Peyer's patch (tissue), 4 donors: ENCODE measurements around the gene GID8. TPM values are rescaled to one million over a fixed set of nuclear protein-coding genes. Genes with fewer than 3 reads are reported as not detected.
"Not testable (repeated sequence)": the region's sequence is repeated elsewhere in the genome, so short reads cannot be mapped to it uniquely, and the experiment has no call there.

ENCODE experiments used
- DNase-seq, 3 donors: peaks; one replicate each; pipeline ENCODE4 v3.0.0-alpha.2; 2017 to 2019
- H3K27ac ChIP-seq, 4 donors: fragments of 200-600 bp; sonication (generic); one replicate each; pipeline ENCODE4 v1.5.1; 2016 to 2019
- H3K27me3 ChIP-seq, 2 donors: fragments of 200-600 bp; sonication (generic); one replicate each; pipeline ENCODE4 v1.5.1; 2019
- H3K36me3 ChIP-seq, 3 donors: fragments of 200-600 bp; sonication (generic); one replicate each; pipeline ENCODE4 v1.5.1; 2016 to 2019
- H3K4me1 ChIP-seq, 4 donors: fragments of 200-600 bp; sonication (generic); one replicate each; pipeline ENCODE4 v1.5.1; 2016 to 2019
- H3K4me3 ChIP-seq, 4 donors: fragments of 200-600 bp; sonication (generic); 1 replicate in 3 of 4; 2 replicates in 1 of 4; pipeline ENCODE4 v1.5.1; 2016 to 2019; ENCODE audit warnings: mild to moderate bottlenecking in 1 of 4
- H3K9me3 ChIP-seq, 4 donors: fragments of 200-600 bp; sonication (generic); one replicate each; pipeline ENCODE4 v1.5.1; 2016 to 2019; ENCODE audit warnings: mild to moderate bottlenecking in 1 of 4
- POLR2A ChIP-seq, 2 donors: fragments of 450-650 bp; IDR thresholded peaks; one replicate each; pipeline ENCODE4 v1.5.1; 2017; ENCODE audit warnings: antibody characterized with exemption in 2 of 2, mild to moderate bottlenecking in 2 of 2, moderate library complexity in 2 of 2
- total RNA-seq, 4 donors: library from RNA; depleted of rRNA; stranded (reverse); fragments of >200 nt; gene quantifications; one replicate each; pipeline ENCODE4 v1.1.0, GENCODE V29; 2016
- TF ChIP-seq, protein P1 (sequence below), 6 experiments: fragments of 450-650 bp in 4 of 6; fragments of 200-600 bp in 2 of 6; sonication (generic) in 1 of 6; IDR thresholded peaks; one replicate each; pipeline ENCODE4 v1.5.1; 2017 to 2019; ENCODE audit warnings: antibody characterized with exemption in 6 of 6, mild to moderate bottlenecking in 3 of 6, moderate library complexity in 1 of 6

Gene GID8
- total RNA-seq, 4 donors from 2014 or later: 22.3 to 26.5 (median 24.0) TPM

DNA sequence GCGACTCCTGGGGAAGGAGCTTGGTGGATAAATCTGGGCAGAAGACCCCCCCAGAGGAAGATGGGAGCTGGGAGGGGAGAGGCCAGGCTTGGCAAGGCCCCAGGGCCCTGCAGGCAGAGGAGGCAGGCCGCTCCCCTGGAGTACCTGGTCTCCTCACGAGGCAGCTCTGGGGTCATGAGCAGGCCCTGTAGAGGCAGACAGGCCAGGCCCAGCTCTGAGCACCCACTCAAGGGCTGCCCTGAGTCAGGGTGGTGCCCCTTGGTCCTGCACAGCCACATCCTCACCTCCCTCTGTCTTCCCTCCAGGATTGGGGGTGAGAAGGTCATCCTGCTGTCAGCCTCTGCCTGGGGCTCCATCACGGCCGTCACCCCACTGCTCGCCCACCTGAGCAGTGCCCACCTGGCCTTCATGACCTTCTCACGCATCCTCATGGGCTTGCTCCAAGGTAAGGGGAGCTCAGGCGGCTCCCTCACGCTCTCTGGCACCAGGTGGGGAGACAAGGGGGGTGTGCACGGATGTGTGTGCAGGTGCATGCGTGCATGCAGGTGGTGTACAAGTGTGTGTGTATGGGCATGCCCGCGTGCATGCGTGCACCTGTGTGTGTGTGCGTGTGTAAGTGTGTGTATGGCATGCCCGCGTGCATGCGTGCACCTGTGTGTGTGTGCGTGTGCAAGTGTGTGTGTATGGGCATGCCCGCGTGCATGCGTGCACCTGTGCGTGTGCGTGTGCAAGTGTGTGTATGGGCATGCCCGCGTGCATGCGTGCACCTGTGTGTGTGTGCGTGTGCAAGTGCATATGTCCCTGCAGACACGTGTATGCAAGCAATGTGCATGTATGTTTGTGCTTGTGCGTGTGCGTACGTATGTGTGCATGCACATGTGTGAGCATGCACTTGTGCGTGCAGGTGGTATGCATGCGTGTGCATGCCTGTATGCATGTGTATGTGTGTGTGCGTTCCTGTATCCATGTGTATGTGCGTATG is 19.5 kb downstream of the GID8 start:
- no peaks in the 10 kb centered on the region for H3K36me3 ChIP-seq
- H3K4me3 ChIP-seq: no peak overlapping the region
- no peaks in the 10 kb centered on the region for H3K27me3 ChIP-seq
- TF ChIP-seq, protein P1, sequence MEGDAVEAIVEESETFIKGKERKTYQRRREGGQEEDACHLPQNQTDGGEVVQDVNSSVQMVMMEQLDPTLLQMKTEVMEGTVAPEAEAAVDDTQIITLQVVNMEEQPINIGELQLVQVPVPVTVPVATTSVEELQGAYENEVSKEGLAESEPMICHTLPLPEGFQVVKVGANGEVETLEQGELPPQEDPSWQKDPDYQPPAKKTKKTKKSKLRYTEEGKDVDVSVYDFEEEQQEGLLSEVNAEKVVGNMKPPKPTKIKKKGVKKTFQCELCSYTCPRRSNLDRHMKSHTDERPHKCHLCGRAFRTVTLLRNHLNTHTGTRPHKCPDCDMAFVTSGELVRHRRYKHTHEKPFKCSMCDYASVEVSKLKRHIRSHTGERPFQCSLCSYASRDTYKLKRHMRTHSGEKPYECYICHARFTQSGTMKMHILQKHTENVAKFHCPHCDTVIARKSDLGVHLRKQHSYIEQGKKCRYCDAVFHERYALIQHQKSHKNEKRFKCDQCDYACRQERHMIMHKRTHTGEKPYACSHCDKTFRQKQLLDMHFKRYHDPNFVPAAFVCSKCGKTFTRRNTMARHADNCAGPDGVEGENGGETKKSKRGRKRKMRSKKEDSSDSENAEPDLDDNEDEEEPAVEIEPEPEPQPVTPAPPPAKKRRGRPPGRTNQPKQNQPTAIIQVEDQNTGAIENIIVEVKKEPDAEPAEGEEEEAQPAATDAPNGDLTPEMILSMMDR (IDR thresholded peaks at IDR 0.05): no peak
- TF ChIP-seq POLR2A (IDR thresholded peaks at IDR 0.05): no peak
- DNase-seq: no peak
- H3K27ac ChIP-seq: no peak overlapping the region
- H3K4me1 ChIP-seq: peaks cover 0 to 22% (median 19%) of the 10 kb centered on the region in 4 donors
- H3K9me3 ChIP-seq: no peaks in the 10 kb centered on the region

DNA sequence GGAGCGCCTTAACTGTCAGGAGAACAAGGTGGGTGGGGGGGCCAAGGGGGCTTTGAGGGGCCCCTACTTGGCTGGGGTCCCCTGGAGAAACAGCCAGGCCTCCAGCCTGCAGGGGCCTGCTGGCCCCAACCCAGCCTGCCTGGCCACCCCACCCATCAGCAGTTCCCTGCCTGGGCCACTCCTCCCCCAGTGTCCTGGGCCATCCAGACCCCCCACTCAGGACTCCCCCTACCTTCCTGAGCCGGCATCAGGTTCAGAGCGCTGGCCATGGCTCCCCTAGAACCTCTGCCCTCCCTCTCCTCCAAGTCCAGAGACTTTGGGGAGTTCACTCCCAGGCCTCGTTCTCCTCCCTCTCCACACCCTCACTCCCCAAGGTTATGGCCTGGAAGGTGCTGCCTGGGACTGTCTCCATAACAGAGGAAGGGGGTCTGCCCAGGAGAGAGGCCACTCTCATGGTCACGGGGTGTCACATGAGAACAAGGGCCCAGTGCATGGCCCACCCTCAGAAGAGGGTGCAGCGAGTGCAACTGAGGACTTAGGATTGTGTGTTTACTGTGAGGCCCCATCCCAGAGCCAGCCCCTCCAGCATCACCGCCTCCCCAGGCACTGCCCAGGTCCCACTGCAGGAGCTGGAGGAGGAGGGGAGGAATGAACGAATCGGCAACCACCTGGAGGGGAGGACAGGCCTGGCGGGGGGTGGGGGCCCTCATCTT is 20.6 kb downstream of the GID8 start:
- DNase-seq: no peak
- no peak for TF ChIP-seq POLR2A (IDR thresholded peaks at IDR 0.05)
- TF ChIP-seq, protein P1 (IDR thresholded peaks at IDR 0.05): no peak
- no peak overlapping the region for H3K4me3 ChIP-seq

GRCh38 chr20:62959101-62959971 is 21.4 kb downstream of the GID8 start:
- Histone ChIP-seq H3K27ac (no peak overlapping the region), H3K36me3 (no peaks in the 10 kb centered on the region), H3K27me3 (no peaks in the 10 kb centered on the region), H3K4me1 (peaks cover 0 to 6% (median 5%) of the 10 kb centered on the region in 4 donors), H3K9me3 (no peaks in the 10 kb centered on the region), H3K4me3 (no peak overlapping the region)
- TF ChIP-seq, protein P1 (IDR thresholded peaks at IDR 0.05): no peak
- TF ChIP-seq POLR2A (IDR thresholded peaks at IDR 0.05): no peak
- no peak for DNase-seq

More for the DNA sequence above, 20.6 kb downstream of the GID8 start:
- H3K27me3 ChIP-seq: no peaks in the 10 kb centered on the region
- H3K36me3 ChIP-seq: no peaks in the 10 kb centered on the region
- peaks cover 0 to 11% (median 9%) of the 10 kb centered on the region in 4 donors for H3K4me1 ChIP-seq
- no peaks in the 10 kb centered on the region for H3K9me3 ChIP-seq
- H3K27ac ChIP-seq: no peak overlapping the region

- DNase-seq: no peak
- Histone ChIP-seq H3K9me3 (no peaks in the 10 kb centered on the region), H3K4me1 (no peaks in the 10 kb centered on the region), H3K27ac (no peak overlapping the region), H3K4me3 (no peak overlapping the region), H3K36me3 (no peaks in the 10 kb centered on the region), H3K27me3 (no peaks in the 10 kb centered on the region)
- TF ChIP-seq, protein P1 (IDR thresholded peaks at IDR 0.05): no peak
- TF ChIP-seq POLR2A (IDR thresholded peaks at IDR 0.05): no peak
Observed at GRCh38 chr20:62959998-62960436, 22.1 kb downstream of the GID8 start.

DNA sequence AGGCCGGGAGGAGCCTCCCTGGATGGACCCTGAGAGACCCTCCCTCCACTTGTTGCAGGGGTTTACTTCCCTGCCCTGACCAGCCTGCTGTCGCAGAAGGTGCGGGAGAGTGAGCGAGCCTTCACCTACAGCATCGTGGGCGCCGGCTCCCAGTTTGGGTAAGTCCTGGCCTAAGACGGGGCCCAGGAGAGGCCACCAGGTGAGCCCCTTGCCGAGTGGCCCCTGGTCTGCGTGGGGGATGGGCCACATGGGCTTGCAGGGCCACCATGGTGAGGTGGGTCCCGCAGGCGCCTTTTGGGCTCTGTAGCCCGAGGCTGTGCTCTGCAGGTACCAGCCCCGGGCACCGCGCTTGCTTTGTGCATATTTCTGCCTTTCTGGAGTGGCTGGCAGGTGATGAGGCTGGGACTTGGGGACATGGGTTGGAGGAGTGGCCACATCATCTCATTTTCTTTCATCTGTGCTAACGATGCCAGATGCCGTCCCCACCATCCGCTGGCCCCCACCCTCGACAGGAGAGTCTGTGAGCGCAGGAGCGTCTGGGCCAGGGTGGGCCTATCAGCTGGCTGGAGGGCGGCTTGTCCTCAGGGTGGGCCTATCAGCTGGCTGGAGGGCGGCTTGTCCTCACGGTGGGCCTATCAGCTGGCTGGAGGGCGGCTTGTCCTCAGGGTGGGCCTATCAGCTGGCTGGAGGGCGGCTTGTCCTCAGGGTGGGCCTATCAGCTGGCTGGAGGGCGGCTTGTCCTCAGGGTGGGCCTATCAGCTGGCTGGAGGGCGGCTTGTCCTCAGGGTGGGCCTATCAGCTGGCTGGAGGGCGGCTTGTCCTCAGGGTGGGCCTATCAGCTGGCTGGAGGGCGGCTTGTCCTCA is 22.7 kb downstream of the GID8 start:
- not testable (repeated sequence) for DNase-seq, H3K27me3 ChIP-seq, H3K9me3 ChIP-seq, H3K4me1 ChIP-seq, H3K27ac ChIP-seq, H3K36me3 ChIP-seq, H3K4me3 ChIP-seq
